HG03575 (cell line): ENCODE data around the gene FHIT.

Source experiments
- ATAC-seq: cut with Tn5 transposase; IDR thresholded peaks from one replicate; pipeline ENCODE4 v1.9.1; 2021; ENCODE audit not compliant: unreplicated experiment, insufficient number of reproducible peaks, low FRiP score; ENCODE audit errors: extremely low read depth

FHIT gene

DNA sequence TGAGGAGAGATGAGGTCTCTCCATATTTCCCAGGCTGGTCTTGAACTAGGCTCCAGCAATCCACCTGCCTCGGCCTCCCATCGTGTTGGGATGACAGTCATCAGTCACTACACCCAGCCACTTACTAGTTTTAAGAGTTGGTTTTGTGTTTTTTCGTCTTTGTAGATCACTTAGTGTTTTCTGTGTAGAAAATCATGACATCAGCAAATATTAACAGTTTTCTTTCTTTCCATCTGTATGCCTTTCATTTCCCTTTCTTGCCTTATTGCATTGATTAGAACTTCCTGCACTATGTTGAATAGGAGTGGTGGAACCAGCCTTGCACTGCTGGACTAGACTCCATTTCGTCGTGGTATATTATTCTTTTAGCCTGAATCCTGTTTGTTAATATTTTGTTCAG is 415.5 kb downstream of the FHIT start:
- ATAC-seq = no peak

DNA sequence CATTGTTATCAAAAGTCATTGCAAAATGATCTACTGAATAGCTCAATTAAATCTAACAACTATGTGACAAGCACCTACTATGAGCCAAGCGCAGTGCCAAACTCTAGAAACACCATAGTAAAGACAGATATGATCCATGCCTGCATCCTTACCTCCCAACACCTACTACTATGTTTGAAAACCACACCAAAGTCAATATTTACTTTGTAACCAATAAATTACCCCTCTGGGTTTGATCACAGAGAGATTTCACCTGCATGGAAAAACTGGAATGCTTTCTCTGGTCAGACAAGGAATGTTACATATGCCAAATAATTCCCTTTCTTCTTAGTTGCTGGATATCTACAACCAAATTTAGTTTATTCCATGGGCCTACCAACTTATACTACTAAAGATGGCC is 422.2 kb downstream of the FHIT start:
- ATAC-seq = no peak

DNA sequence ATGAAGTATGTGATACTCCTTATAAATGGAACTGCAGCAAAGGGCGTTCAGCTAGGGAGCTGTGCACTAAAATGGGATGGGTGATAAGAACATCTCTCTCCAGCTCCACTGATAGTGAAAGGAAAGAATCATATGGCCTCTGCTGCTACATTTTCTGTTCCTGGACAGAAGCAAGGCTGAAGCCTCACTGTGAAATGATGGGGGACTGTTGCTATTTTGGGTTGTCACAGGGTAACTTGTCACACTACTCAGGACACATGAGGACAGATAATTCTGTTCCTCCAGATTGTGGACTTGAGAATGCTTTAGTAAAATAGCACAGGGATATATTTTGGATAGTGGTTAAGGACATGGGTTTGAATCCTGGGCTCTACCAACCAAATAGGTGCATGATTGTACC is 423.6 kb downstream of the FHIT start:
- no peak for ATAC-seq

DNA sequence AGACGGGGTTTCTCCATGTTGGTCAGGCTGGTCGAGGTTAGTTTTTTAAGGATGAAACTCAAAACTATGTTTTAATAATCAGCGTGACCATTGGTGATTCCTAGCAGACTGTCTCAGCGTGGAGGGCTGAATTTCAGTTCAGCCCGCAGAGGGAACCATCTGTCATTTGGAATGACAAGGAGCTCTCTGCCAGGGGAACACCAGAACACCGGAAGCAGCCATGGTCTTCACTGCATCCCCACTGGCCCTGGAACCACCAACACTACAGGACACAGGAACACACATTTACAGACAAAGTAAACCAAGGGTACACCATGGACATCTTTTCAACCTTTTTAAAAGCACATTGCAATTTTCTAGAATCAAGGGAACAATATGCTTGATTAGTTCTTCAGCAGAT is 424.7 kb downstream of the FHIT start:
- ATAC-seq = no peak

DNA sequence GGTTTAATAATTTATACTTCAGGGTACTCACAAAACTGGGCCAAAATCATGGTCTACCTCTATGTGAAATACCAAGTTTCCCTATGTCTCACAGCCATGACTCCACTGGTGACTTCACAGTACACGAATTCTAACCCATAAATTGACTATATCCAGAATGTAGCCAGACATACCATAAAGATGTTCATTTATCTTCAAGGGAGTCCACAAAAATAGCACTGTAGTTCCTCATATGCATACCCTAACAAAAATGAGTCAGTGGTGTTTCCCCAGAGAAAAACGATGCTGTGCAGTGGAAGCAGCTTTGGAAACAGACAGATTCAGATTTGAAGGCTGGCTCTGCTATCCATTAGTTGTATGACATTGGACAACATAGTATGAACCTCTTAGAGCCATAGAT is 438.8 kb downstream of the FHIT start:
- ATAC-seq = no peak

DNA sequence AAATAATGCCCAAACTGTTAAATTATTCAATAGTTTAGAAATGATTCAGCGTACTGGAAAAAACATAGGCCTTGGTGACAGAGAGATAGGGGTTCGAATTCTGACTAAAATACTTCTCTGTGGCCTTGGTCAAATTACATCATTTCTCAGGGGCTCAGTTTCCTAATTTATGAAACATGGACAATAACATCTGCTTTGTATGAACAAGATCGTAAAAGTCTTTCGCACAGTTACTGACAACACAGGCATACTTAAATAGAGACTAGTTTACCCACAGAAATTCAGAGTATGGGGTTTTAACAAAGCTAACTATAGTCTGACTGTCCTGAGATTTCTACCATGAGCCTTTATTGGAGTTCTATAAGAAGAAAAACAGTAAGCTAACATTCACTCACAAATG is 440.4 kb downstream of the FHIT start:
- ATAC-seq = no peak

DNA sequence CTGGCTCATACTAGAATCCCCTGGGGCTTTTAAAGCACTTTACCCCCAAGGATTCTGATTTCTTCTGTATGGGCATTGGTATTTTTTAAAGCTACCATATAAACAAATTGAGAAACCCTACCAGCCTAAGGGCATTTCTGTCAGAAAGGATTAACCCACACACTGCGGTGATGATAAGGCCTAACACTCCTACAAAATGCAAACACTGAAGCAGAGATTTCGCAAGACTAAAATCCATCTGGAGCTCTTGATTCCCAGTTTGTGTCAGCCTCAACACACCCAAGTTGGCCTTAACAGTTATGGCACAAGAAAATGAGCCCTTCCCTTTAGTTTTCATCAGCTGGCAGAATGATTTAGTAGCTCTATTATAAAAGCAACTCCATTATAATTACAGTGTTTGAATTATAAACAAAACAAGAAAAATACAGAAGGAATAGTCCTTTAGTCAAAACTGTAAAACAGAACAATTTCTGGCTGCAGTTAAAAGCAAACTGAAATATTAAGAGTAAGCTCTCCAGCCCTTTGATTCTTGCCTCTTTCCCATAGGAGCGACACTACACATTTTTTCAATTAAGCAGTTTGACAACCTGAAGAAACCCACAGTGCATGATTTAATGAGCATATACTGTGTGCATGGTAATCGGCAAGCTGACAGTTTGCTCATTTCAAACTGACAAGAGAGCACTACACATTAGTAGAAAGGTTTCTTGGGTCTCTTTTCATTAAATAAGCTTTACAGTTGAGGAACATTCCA is 441.2 kb downstream of the FHIT start:
- no peak for ATAC-seq

DNA sequence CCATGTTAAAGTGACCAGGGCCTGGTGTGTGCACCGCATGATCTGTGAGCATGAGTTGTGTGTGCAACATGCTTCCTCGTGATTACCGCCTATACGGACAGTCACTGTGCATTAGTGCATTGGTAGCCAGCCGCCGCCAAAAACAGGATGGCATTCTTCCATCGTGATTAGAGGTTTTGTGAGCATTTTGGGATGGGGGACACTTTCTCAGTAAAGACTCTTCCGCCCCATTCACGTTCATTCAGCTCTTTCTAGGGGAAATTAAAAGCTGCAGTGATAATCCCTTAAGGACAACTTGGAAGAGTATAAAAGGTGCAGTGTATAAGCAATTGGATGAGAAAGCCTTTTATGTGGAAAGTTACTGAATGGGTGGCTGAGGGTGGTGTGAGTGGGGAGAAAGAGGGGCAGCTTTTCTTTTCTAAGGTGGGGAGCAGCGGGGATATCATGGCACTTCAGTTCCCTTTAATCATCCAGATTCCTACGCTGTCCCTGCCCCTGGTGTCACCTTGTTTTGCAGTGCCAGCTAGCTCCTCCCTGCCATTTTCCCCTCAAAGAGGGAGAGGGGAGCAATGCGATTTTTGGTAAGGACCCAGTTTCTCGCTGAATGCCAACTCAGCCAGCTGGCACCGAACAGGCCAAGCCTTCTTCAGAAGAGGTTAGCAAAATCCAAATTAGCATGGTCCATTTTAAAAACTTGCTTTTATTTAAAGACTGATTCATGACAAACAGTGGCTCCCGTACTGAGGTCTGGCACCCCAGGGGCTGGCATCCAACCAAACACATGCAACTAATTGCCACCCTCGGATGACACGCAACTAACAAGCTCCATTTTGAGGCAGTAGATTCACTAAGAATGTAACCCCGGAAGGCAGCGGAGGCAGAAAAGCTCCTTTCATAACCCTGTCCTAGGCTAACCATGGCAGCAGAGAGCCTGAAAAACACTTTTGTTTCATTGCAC is 447.8 kb downstream of the FHIT start:
- no peak for ATAC-seq

DNA sequence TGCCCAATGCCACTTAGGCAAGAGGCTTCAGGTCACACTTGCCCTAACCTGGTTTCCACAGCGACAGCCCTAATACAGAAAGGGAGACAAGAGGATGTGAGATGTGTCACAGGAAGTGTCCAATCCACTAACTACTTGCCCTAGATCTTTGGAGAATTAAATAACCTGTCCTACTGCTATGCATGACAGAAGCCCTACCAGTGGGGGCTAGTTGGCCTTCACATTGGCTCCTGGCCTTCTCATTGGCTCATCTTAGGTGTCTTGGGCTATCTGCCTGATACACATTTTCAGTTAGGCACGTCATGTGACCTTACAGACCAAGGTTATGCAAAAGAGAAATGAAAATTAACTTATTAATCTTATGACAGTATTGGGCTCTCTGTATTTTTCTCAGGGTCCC is 449.9 kb downstream of the FHIT start:
- ATAC-seq = no peak

DNA sequence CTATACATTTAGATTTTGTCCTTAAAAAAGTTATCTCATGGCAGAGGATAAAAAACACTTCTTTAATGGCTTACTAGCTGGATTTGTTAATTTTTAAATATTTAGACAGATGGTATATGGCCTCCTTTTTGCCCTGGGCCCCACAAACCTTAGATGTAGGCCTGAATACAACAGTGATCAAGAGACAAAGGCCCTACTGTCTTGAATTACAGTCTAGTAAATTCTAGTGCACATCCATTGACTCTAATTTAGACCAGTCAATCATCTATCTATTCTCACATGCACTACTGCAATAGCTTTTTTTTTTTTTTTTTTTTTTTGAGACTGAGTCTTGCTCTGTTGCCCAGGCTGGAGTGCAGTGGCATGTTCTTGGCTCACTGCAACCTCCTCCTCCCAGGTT is 452.8 kb downstream of the FHIT start:
- no peak for ATAC-seq

DNA sequence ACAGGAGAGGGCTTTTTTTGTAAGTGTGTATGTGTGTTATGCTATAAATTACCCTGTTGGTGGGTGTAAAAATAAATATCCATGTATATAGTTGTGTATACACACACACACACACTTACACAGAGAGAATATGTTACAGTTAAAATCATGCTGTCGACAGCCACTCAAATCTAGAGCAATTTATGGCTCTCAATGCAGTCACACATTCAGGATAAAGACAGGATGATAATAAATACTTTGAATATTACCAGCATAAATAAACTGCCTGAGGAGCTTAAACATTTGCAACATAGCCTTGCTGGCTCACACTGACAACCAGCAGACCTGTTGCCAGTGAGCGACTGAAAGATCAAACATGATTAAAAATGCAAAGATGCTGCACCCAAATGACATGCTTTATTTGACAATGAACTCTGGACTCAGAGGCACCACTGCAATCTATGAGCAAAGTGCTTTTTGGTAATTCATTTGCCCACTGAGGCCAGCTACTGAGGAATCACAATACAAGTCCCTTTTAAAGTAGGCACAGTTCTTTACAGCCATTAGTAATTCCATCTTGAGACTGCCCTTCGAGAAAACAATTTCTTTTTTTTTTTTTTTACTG is 458.9 kb downstream of the FHIT start:
- no peak for ATAC-seq

DNA sequence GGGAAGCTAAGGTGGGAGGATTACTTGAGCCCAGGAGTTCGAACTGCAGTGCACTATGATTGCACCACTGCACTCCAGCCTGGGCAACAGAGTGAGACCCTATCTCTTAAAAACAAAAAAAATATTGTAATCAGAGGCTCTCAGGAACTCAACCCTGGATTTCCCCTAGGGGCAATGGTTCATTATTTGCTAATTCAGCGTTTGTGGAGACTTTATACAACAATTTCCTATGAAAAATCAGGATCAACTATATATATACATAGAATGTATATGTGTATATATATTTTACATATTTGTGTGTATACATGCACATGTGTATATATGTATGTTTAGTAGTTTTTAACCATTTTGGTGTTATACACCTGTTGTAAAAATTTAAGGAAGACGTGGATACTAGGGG is 463.1 kb downstream of the FHIT start:
- no peak for ATAC-seq

DNA sequence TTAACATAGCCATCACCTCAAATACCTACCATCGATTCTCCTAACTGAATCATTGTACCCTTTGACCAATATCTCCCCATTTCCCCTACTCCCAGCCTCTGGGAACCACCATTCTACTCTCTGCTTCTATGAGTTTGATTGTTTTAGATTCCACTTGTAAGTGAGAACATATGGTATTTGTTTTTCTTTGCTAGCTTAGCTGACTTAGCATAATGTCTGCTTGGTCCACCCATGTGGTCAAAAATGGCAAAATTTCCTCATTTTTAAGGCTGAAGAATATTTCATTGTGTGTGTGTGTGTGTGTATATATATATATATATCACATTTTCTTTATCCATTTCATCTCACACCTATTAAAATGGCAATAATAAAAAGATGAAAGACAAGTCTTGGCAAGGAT is 469.3 kb downstream of the FHIT start:
- ATAC-seq = no peak

DNA sequence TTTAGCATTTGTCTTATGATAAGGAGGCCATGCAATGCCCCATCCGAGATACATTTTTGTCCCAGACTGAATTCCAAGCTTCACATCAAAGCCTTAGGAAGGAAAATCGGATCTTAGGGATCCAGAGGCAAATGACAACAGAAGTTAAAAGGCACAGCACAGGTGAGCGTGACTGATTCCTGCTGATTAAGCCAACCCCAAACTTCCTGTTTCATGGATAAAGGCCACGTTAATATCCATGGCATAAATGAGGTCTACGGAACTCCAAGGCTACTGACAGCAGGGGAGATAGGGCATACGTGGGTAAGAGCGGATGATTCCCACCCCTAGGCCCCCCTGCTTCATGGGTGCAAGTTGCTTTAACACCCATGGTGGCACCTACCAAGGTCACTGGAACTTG is 471.6 kb downstream of the FHIT start:
- ATAC-seq = no peak

DNA sequence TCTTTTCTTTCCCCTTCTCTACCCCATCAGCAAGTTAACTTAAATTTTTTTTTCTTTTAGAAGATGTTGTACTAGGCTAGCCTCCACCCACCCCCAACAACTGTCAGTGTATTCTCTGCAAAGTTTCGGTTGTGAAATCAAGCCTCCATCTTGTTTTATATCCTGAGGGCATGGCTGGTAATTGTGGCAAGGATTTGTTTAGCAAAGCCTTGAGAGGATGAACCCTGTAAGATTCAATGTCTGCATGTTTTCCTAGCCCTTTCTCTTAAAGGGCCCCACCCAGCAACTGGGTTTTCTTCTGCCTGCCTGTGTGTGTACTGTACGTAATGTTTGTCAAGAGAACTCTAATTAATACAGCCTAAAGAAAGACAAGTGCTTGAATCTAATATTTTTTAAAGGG is 475.3 kb downstream of the FHIT start:
- no peak for ATAC-seq

DNA sequence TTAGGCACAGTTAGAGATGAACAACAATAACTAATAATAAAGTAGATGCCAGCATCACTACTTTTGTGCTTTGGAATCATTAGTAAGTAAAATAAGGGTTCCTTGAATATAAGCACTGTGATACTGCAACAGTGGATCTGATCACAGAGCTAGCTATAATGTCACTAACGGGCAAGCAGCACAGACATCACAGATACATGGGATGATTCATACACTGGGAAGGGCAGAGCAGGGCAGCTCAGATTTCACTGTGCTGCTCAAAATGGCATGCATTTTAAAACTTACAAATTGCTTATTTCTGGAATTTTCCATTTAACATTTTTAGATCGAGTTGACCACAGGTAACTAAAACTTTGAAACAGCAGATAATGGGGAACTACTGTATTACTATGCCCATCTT is 476.6 kb downstream of the FHIT start:
- ATAC-seq = no peak

DNA sequence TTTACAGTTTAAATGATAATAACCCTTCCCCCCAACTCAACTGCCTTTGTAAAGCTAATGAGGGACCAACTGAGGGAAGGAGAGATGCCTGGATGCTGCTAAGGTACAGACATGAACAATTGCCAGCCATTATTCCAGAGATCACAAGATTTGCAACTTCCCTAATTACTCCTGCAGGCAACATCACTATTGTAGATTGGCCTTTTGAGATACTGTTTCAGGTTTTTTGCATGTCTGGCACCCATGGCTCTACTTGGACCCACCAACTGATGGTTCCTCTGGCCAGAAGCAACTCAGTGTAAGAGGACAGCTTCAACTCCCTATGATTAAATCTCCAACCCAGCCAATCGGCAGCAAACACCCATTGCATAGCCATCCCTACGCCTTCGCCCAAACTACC is 478.7 kb downstream of the FHIT start:
- no peak for ATAC-seq

DNA sequence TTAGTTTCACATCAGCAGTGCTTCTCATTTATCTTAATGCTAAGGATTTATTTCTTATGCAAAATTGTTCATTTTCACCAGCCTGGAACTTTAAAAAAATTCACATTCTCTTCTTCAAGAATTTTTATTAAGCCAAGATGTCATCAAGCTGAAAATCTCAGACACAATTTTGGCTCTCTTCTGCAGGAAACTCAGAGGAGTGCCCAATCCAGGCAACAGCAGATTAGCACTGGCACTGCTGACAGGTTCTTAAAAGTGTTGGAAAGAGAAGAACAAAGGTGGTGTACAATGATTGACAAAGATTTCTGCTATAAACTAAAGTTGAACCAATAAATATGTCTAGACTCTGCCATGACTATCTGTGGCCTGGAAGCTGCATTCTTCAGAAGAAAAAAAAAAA is 479.5 kb downstream of the FHIT start:
- ATAC-seq = no peak

DNA sequence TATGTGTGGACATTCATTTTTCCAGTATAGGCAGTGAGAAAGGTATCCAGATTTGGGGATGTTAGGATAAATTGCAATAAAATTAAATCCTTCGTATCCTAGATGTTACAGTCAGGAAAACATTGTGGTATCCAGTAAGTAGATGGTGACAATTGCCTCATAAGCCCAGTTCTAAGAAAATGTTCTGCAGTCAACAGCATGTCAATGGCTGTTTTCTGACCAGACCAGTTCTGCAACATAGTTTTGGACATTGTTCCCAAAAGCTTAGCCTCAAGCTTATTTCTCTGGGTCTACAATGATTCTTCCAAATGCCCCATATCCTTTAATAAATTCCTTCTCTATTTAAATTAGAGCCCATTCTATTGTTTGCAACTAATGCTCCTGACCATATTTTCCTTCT is 480.7 kb downstream of the FHIT start:
- no peak for ATAC-seq

DNA sequence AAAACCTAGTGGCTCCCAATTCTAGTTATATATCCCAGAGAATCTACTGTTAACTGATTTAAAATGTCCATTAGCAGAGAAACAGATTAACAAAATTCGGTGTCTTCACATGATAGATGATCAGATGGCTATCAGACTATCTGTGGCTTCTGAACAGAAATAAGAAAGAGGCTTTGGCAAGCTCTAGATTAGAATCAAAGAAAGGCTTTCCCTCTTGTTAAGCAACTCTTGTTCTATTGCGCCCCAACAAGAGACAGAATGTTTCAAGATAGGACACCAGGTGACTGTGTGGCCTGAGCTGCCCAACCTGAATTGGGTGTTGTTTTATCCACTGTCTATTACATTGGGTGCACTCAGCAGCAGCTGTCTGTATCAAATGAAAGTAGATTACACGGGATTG is 483.7 kb downstream of the FHIT start:
- ATAC-seq = no peak
